Activated effector memory CD4-positive, alpha-beta T cell treated with anti-CD3 and anti-CD28 coated beads, Interleukin-2, amount 50 U/mL, for 16 hours (primary cell): ENCODE measurements around the gene SPEM3.
"Not testable (repeated sequence)": the region's sequence is repeated elsewhere in the genome, so short reads cannot be mapped to it uniquely, and the experiment has no call there.

Experiments used
- DNase-seq: peaks from one replicate; pipeline ENCODE4 v3.0.0-alpha.2; 2020

SPEM3 gene

GRCh38 chr17:7475764-7476422 lies 47.2 kb downstream of the SPEM3 start:
- no peak for DNase-seq

DNA sequence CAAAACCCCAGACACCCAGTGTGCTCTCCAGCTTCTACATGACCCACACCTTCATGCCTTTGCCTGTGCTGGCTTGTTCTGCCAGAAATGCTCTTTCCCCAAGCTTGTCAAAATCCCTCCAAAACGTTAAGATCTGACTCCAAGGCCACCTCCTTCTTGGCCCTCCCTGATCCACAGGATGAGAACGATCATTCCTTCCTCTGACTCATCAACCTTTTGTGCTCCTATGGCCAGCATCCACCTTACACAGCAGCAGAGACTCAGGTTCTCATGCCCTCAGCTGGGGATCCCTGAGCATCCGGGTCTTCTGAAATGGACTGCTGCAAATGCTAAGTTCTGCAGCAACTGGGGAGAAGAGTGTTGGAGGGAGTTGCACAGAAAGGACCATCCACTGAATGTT lies 47.8 kb downstream of the SPEM3 start:
- DNase-seq = no peak

GRCh38 chr17:7476951-7477350 lies 48.3 kb downstream of the SPEM3 start:
- DNase-seq = no peak

DNA sequence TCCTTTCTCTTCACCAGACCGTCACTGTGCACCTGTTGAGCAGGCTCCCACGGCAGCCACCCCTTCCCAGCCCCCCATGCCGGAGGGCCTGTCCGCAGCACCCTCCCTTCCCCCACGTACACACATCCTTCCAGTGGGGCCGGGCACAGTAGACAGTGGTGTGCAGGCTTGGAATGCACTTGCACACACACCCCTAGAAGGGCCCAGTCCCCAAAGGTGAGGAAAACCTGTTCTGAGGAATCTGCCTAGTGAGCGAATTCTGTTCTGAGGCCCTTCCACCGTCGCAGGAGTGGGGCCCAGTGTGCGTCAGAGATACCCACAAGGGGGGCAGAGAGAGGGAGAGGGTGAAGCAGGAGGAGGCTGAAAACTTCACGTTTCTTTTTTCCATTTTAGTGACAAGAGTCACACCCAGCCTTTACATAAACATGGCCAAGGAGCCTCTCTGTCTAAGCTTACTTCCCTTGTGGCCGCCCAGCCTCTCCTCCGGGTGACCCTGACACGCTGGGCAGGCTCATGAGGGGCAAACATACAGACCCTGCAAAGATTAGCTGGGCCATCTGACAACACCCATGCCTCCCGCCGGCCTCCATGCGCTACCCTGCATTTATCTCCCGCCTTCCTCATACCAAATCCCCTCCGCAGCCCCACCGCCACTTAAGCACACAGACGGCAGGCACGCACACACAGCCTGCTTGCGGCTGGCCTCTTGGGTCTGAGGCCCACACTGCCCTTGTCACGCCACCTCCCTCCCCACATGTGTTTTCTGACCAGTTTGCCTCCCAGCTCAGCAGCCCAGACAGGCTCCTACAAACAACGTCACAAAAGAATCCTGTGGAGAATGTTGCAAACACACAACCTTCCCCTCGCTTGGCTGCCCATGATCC lies 49.0 kb downstream of the SPEM3 start:
- no peak for DNase-seq

- DNase-seq = peak; percentile 86
These were observed 49.9 kb downstream of the SPEM3 start for GRCh38 chr17:7478276-7479212.

DNA sequence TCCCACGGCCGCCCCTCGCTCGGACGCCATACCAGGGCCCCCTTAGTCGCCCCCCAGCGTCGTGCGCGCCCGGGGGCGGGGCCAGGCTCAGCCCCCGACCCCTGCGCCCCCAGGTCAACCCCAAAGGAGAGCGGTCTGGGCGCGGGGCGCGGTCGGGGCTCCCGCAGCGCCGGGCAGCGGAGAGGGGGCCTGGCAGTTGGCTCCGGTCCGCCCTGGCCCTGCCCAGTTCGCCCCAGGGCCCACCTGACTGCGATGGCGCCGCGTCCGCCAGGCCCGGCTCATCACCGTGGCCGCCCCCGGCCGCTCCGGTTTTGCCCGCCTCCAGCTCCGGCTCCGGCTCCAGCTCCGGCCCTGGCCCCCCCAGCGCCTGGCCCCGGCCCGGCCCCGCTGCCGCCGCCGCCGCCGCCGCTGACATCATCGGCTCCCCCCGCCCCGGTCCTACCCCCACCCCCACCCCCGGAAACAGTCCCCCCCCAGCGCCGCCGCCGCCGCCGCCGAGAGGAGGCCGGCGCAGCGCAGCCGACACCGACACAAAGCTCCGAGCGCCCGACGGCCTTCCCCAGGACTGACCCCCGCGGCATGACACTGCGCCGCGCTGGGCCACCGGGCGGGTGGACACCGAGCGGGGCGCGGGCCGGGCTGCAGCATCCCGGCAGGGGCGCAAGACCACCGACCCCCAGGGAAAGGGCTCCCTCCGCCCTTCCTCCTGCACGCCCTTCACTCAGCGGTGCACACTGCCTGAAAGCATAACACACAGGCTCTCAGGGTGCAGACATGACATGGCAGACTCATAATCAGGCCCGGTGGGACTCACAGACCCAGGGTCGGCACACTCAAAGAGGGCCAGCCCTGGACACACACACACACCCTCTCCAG lies 50.8 kb downstream of the SPEM3 start, which contains the start of gene ZBTB4:
ZBTB4 (minus strand) TSS at position 419 of the 876 bp plus-strand sequence. CDS start 12,830 bp downstream, outside the sequence.
- DNase-seq = peak; percentile 88

DNA sequence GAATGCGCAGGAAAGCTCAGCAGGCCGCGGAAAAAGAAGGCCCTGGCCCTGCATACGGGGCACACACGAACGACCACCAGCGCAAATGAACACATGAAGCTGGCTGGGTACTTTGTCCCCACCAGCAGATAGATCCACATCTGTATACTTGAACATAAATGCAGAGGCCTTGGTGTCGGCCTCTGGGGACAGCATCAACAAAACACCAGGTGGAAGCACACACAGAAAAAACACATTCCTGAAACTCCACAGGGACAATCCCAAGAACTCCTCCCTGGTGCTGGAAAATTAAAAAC lies 51.4 kb downstream of the SPEM3 start:
- no peak for DNase-seq

- not testable (repeated sequence) for DNase-seq
These were observed 52.6 kb downstream of the SPEM3 start, which contains the start of gene SLC35G6 for GRCh38 chr17:7481275-7481674. SLC35G6 (plus strand) TSS chr17:7481446; CDS start chr17:7481517, 71 bp downstream.

DNA sequence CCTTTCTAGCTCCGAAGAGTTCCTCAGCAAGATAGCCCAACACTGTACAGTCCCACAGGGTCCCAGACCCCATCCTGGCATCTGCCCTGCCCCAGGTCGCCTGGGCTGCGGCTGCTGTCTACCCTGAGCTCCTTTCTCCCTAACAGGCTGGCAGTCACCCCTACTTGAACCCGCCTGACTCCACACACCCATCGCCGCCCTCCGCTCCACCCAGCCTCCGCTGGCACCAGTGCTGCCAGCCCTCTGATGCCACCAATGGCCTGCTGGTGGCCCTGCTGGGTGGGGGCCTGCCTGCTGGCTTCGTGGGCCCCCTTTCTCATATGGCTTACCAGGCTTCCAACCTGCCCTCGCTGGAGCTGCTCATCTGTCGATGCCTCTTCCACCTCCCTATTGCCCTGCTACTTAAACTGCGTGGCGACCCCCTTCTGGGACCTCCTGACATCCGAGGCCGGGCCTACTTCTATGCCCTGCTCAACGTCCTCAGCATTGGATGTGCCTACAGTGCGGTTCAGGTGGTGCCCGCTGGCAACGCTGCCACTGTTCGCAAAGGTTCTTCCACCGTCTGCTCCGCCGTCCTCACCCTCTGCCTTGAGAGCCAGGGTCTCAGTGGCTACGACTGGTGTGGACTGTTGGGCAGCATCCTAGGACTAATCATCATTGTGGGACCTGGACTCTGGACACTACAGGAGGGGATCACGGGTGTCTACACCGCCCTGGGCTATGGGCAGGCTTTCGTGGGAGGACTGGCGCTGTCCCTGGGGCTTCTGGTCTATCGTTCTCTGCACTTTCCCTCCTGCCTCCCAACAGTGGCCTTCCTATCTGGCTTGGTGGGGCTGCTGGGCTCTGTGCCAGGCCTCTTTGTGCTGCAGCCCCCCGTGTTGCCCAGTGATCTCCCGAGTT lies 53.4 kb downstream of the SPEM3 start:
- not testable (repeated sequence) for DNase-seq
